Aorta (tissue), 5 donors: Measurements from ENCODE around the gene MAP3K3. TPM values are rescaled to one million over a fixed set of nuclear protein-coding genes. Genes with fewer than 3 reads are reported as not detected.

ENCODE experiments used
- ATAC-seq: fragments of 200-7000 bp; cut with Tn5 transposase; one replicate; pipeline ENCODE4 v1.9.1; 2022; ENCODE audit warnings: moderate library complexity; ENCODE audit not compliant: low FRiP score
- DNase-seq, 2 donors: peaks; one replicate each; pipeline ENCODE4 v3.0.0-alpha.2; 2020
- H3K27ac ChIP-seq, 2 donors: one replicate each; pipeline ENCODE4 v1.5.1; 2013; ENCODE audit warnings: low read length in 2 of 2, mild to moderate bottlenecking in 2 of 2, moderate library complexity in 2 of 2, control low read depth in 1 of 2, inconsistent platforms in 1 of 2, low read depth in 1 of 2
- H3K27me3 ChIP-seq, 2 donors: one replicate each; pipeline ENCODE4 v1.6.1; 2013; ENCODE audit warnings: control low read depth in 1 of 2, low read length in 1 of 2, mild to moderate bottlenecking in 1 of 2, moderate library complexity in 1 of 2; ENCODE audit not compliant: insufficient read depth in 2 of 2, control insufficient read depth in 1 of 2
- H3K36me3 ChIP-seq, 2 donors: one replicate each; pipeline ENCODE4 v1.6.1; 2013; ENCODE audit warnings: control low read depth in 1 of 2, low read length in 1 of 2, mild to moderate bottlenecking in 1 of 2; ENCODE audit not compliant: insufficient read depth in 2 of 2, control insufficient read depth in 1 of 2
- H3K4me1 ChIP-seq, 2 donors: one replicate each; pipeline ENCODE4 v1.6.1; 2013; ENCODE audit warnings: low read length in 2 of 2, control low read depth in 1 of 2, mild to moderate bottlenecking in 1 of 2, moderate library complexity in 1 of 2; ENCODE audit not compliant: insufficient read depth in 2 of 2, control insufficient read depth in 1 of 2
- H3K4me3 ChIP-seq, 2 donors: one replicate each; pipeline ENCODE4 v1.5.1; 2013; ENCODE audit warnings: low read length in 2 of 2, control low read depth in 1 of 2, mild to moderate bottlenecking in 1 of 2
- H3K9me3 ChIP-seq: one replicate; pipeline ENCODE4 v1.6.1; 2013; ENCODE audit warnings: mild to moderate bottlenecking, low read length; ENCODE audit not compliant: control insufficient read depth
- WGBS, 2 donors: extraction: QIAGEN DNeasy Blood & Tissue Kit; methylation state at CpG; one replicate each; pipeline ENCODE4 v1.1.7; 2013; 5-methylcytosine and 5-hydroxymethylcytosine counted together
- intact Hi-C, 2 donors: fragments of 100-400 bp; cut with DNase I; formaldehyde crosslinking; loops; one replicate each; pipeline versions ENCODE4 v1.14.2 to v1.15.0; 2022
- polyA plus RNA-seq, 2 donors: library from polyadenylated mRNA; stranded (reverse); fragments of 200-250 nt; gene quantifications; one replicate each; pipeline ENCODE4 v1.2.3, GENCODE V29; 2013
- total RNA-seq, 2 donors: library from RNA; stranded (reverse); fragmentation: NEBNext Ultra II Directional; extraction: Animal tissue kit (Norgen Biotek cat#: 25700); gene quantifications; one replicate each; pipeline ENCODE4 v1.2.1, GENCODE V29; 2021
- donor health status: healthy with polysubstance abuse.
- donor health status: Bipolar disorder and iron deficiency.
- donor health status: DM: no; HTN: no; CAD: no.
- donor health status: DM: no; HTN: no; CAD: no.
- donor health status: DM: yes; HTN: yes; CAD: no.

MAP3K3 gene
- total and polyA plus RNA-seq, 4 donors, result 16.2 to 83.2 (median 47.4) TPM

GRCh38 chr17:63640038-63640437 lies 17.8 kb downstream of the MAP3K3 start:
- H3K36me3 ChIP-seq, result peaks cover 0 to 5% of the 10 kb centered on the region in 2 donors
- WGBS, 2 donors, result 95 to 96% methylated on average over 4 of the region's 4 CpGs
- ATAC-seq (no peak), DNase-seq (no peak)
- no peak overlapping the region for H3K4me3 ChIP-seq
- H3K9me3 ChIP-seq, result no peaks in the 10 kb centered on the region
- no peak overlapping the region for H3K27ac ChIP-seq
- no peaks in the 10 kb centered on the region for H3K27me3 ChIP-seq
- intact Hi-C loops, result no loop called here
- no peaks in the 10 kb centered on the region for H3K4me1 ChIP-seq

- intact Hi-C loops, result no loop called here
- peak; percentile 66 for ATAC-seq
- peaks cover 2 to 3% of the 10 kb centered on the region in 2 donors for H3K4me1 ChIP-seq
- no peaks in the 10 kb centered on the region for H3K27me3 ChIP-seq
- no peak overlapping the region for H3K27ac ChIP-seq
- peak in 1 of 2 donors; percentile 73 for DNase-seq
- H3K9me3 ChIP-seq, result no peaks in the 10 kb centered on the region
- H3K36me3 ChIP-seq, result peaks cover 1 to 3% of the 10 kb centered on the region in 2 donors
- WGBS, 2 donors, result 91 to 93% methylated on average over 4 of the region's 4 CpGs
- H3K4me3 ChIP-seq, result no peak overlapping the region
Observed at GRCh38 chr17:63641692-63642448, 19.7 kb downstream of the MAP3K3 start.

GRCh38 chr17:63644846-63645245 lies 22.6 kb downstream of the MAP3K3 start:
- ATAC-seq, result no peak
- Histone ChIP-seq H3K4me1 (peaks cover 2 to 3% of the 10 kb centered on the region in 2 donors), H3K4me3 (no peak overlapping the region), H3K27me3 (no peaks in the 10 kb centered on the region), H3K27ac (no peak overlapping the region), H3K9me3 (no peaks in the 10 kb centered on the region), H3K36me3 (peaks cover 4 to 7% of the 10 kb centered on the region in 2 donors)
- intact Hi-C loops, result no loop called here
- WGBS, 2 donors, result 94 to 95% methylated on average over 7 of the region's 7 CpGs
- no peak for DNase-seq

GRCh38 chr17:63645775-63646487 lies 23.7 kb downstream of the MAP3K3 start:
- no peak for ATAC-seq
- intact Hi-C loops, result no loop called here
- Histone ChIP-seq H3K9me3 (no peaks in the 10 kb centered on the region), H3K36me3 (peaks cover 2 to 7% of the 10 kb centered on the region in 2 donors), H3K4me1 (peaks cover 2 to 3% of the 10 kb centered on the region in 2 donors), H3K27me3 (no peaks in the 10 kb centered on the region), H3K4me3 (no peak overlapping the region), H3K27ac (peak overlapping the region in 1 of 2 donors; percentile 6)
- no peak for DNase-seq
- 32 to 42% methylated on average over 5 of the region's 5 CpGs for WGBS, 2 donors

- no peaks in the 10 kb centered on the region for H3K27me3 ChIP-seq
- no peak for ATAC-seq
- H3K27ac ChIP-seq, result peak overlapping the region in 1 of 2 donors; percentile 6
- 91 to 98% methylated on average over 1 of the region's 1 CpG for WGBS, 2 donors
- no peak overlapping the region for H3K4me3 ChIP-seq
- intact Hi-C loops, result no loop called here
- peaks cover 2 to 7% of the 10 kb centered on the region in 2 donors for H3K36me3 ChIP-seq
- no peaks in the 10 kb centered on the region for H3K9me3 ChIP-seq
- H3K4me1 ChIP-seq, result peaks cover 2 to 3% of the 10 kb centered on the region in 2 donors
- no peak for DNase-seq
Observed at GRCh38 chr17:63646488-63646806, 24.2 kb downstream of the MAP3K3 start.

GRCh38 chr17:63647065-63647725 lies 25.0 kb downstream of the MAP3K3 start:
- intact Hi-C loops, result no loop called here
- no peak for DNase-seq
- H3K4me1 ChIP-seq, result peaks cover 2 to 3% of the 10 kb centered on the region in 2 donors
- no peak for ATAC-seq
- H3K27me3 ChIP-seq, result no peaks in the 10 kb centered on the region
- no peaks in the 10 kb centered on the region for H3K9me3 ChIP-seq
- peak overlapping the region in 1 of 2 donors; percentile 10 for H3K27ac ChIP-seq
- 71 to 73% methylated on average over 4 of the region's 4 CpGs for WGBS, 2 donors
- H3K4me3 ChIP-seq, result no peak overlapping the region
- H3K36me3 ChIP-seq, result peaks cover 2 to 7% of the 10 kb centered on the region in 2 donors

GRCh38 chr17:63647936-63648335 lies 25.7 kb downstream of the MAP3K3 start:
- Histone ChIP-seq H3K4me1 (peaks cover 2 to 3% of the 10 kb centered on the region in 2 donors), H3K4me3 (no peak overlapping the region), H3K9me3 (no peaks in the 10 kb centered on the region), H3K27me3 (no peaks in the 10 kb centered on the region), H3K27ac (no peak overlapping the region), H3K36me3 (peaks cover 2 to 14% of the 10 kb centered on the region in 2 donors)
- DNase-seq (no peak), ATAC-seq (no peak)
- intact Hi-C loops, result no loop called here

GRCh38 chr17:63649813-63650212 lies 27.6 kb downstream of the MAP3K3 start:
- ATAC-seq, result no peak
- WGBS, 2 donors, result 94 to 100% methylated on average over 1 of the region's 1 CpG
- peaks cover 5 to 18% of the 10 kb centered on the region in 2 donors for H3K36me3 ChIP-seq

More at GRCh38 chr17:63649813-63650212, 27.6 kb downstream of the MAP3K3 start:
- DNase-seq, result no peak
- peaks cover 2 to 3% of the 10 kb centered on the region in 2 donors for H3K4me1 ChIP-seq
- intact Hi-C loops, result no loop called here
- no peaks in the 10 kb centered on the region for H3K27me3 ChIP-seq
- H3K9me3 ChIP-seq, result no peaks in the 10 kb centered on the region
- no peak overlapping the region for H3K27ac ChIP-seq
- H3K4me3 ChIP-seq, result no peak overlapping the region
